ENCODE measurements around the gene CALML6. TPM values are rescaled to one million over a fixed set of nuclear protein-coding genes. Genes with fewer than 3 reads are reported as not detected.

The CALML6 gene
- total and polyA plus RNA-seq, 2 of the 8 experiments (the other 6 are each of a cell fraction or from before 2014, with no cell fraction given), result 0.54 to 1.3 TPM

DNA sequence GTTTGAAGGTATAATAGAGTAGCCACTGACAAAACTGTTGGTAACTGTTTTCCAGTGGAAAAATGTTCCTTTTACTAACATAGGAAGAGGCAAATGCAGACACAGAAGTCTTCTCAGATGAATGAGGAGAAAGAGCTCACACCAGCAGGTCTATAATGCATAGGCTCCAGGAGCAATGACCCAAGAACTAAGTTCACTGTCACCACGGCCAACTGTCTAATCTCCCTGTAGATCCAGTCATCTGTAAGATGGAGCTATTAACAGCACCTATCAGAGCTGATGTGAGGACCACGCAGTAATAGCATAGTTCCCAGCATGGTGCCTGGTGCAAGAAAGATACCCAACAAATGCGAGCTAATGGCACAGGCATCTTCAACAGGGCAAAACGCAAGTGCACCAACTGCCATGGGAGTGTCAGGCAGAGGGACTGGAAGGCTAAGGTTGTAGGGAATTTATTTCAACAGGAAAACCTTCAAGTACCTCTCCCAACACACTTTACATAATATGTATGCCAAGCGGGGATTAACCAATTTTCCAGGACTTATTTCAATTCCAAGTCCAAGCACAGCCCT, 37.1 kb upstream of the CALML6 start:
- no peaks in the 10 kb centered on the region for H3K23me2 ChIP-seq (ENCODE audit: low read depth, low read length)
- POLR2A ChIA-PET (ENCODE audit: partially characterized antibody), result interaction anchor here (1.2 to 5.2 kb wide), 4 partner anchors 9 to 19 kb away, joined by 3 to 32 read pairs (median 5); no protein-coding TSS in a partner anchor
- no peak overlapping the region for H2AK5ac ChIP-seq (ENCODE audit: low read depth, low read length)
- H3K9ac ChIP-seq (replicated peaks in 1 of 4; ENCODE audit: extremely low read depth in 1 of 4, low read depth in 3 of 4, low read length in 3 of 4), result no peak overlapping the region
- no peak overlapping the region for H3K14ac ChIP-seq (ENCODE audit: insufficient read length)
- no peak overlapping the region for H2AFZ ChIP-seq (ENCODE audit: low read length)
- no peak overlapping the region for H2BK120ac ChIP-seq (replicated peaks; ENCODE audit: low read depth, low read length)
- H3K4me1 ChIP-seq (replicated peaks in 1 of 4; ENCODE audit: control insufficient read depth in 3 of 4, insufficient read depth in 4 of 4, low read length in 3 of 4), result peaks cover 0 to 9% (median 4%) of the 10 kb centered on the region in 4 experiments; a peak in 3 of 7 replicates
- no peak overlapping the region for H2BK5ac ChIP-seq (ENCODE audit: low read depth, low read length)
- H3K4me2 ChIP-seq (ENCODE audit: insufficient read depth in 1 of 2, low read depth in 2 of 2, low read length in 2 of 2), result no peak overlapping the region
- H4K5ac ChIP-seq (ENCODE audit: insufficient read length, low read depth, low read length), result no peak overlapping the region
- FAIRE-seq (no peak), DNase-seq (ENCODE audit: low read depth in 1 of 2, low spot score in 2 of 2) (no peak)
- H3K27ac ChIP-seq (ENCODE audit: low read depth, low read length), result no peak overlapping the region
- H3K79me1 ChIP-seq (ENCODE audit: low read depth, low read length), result peaks cover 15% of the 10 kb centered on the region
- peaks cover 0 to 4% of the 10 kb centered on the region in 2 experiments; a peak in 1 of 4 replicates for H3K9me3 ChIP-seq (ENCODE audit: insufficient read depth in 2 of 2, low read depth in 1 of 2, low read length in 1 of 2)
- no peak overlapping the region for H3K23ac ChIP-seq (ENCODE audit: insufficient read length)
- H3K56ac ChIP-seq (replicated peaks; ENCODE audit: insufficient read length, low read depth, low read length), result no peak overlapping the region
- peaks cover 36 to 51% of the 10 kb centered on the region in 2 experiments for H4K20me1 ChIP-seq (replicated peaks in 1 of 2; ENCODE audit: control insufficient read depth in 1 of 2, insufficient read depth in 2 of 2, low read length in 2 of 2)
- H3K27me3 ChIP-seq (replicated peaks in 1 of 4; ENCODE audit: control insufficient read depth in 3 of 4, extremely low read depth in 1 of 4, insufficient read depth in 3 of 4, low read length in 3 of 4), result no peaks in the 10 kb centered on the region
- H3K4ac ChIP-seq (replicated peaks; ENCODE audit: insufficient read length, low read depth, low read length), result no peak overlapping the region
- no peak overlapping the region for H2BK15ac ChIP-seq (ENCODE audit: low read length)
- H3K79me2 ChIP-seq (ENCODE audit: control insufficient read depth in 1 of 2, insufficient read depth in 2 of 2, low read length in 2 of 2), result peaks cover 81 to 100% of the 10 kb centered on the region in 2 experiments
- no peak overlapping the region for H2BK12ac ChIP-seq (ENCODE audit: low read depth, low read length)
- H4K8ac ChIP-seq (ENCODE audit: extremely low read depth, insufficient read depth, low read length), result no peak overlapping the region
- no peak overlapping the region for H4K91ac ChIP-seq (replicated peaks; ENCODE audit: insufficient read length, low read length)
- H3K18ac ChIP-seq (ENCODE audit: extremely low read depth, low read length), result no peak overlapping the region
- CTCF ChIA-PET (ENCODE audit: partially characterized antibody), result interaction anchor here (1.1 to 2.8 kb wide), 5 partner anchors 8 to 89 kb away, joined by 3 to 8 read pairs (median 5); no protein-coding TSS in a partner anchor
- no peak overlapping the region for H3K4me3 ChIP-seq (ENCODE audit: extremely low read depth in 1 of 4, insufficient read depth in 2 of 4, low read depth in 3 of 4, low read length in 4 of 4)
- no peak overlapping the region for H2BK20ac ChIP-seq (ENCODE audit: low read length)
- WGBS, 2 experiments (ENCODE audit: extremely low coverage in 1 of 2, insufficient coverage in 1 of 2, insufficient read length in 1 of 2, insufficient replicate concordance in 2 of 2, low coverage in 1 of 2, low lambda C conversion rate in 2 of 2, missing lambda C conversion rate in 1 of 2), result 94% methylated on average over 5 of the region's 5 CpGs; no CpG with 5 or more reads in 1 of the 2 experiments
- peaks cover 8 to 28% (median 19%) of the 10 kb centered on the region in 4 experiments; a peak in 7 of 8 replicates for H3K36me3 ChIP-seq (ENCODE audit: control insufficient read depth in 2 of 4, insufficient read depth in 4 of 4, low read length in 3 of 4)
- TF ChIP-seq HDAC6 (IDR thresholded peaks at IDR 0.05; ENCODE audit: low read depth, low read length) (no peak), ZNF274 (IDR thresholded peaks at IDR 0.05; ENCODE audit: borderline replicate concordance, extremely low read depth, low read length) (no peak), SIX5 (IDR thresholded peaks at IDR 0.05; ENCODE audit: low read depth, low read length) (no peak), GABPA (IDR thresholded peaks at IDR 0.05; ENCODE audit: borderline replicate concordance, insufficient read depth, low read length) (no peak), SIRT6 (IDR thresholded peaks at IDR 0.05; ENCODE audit: low read length) (no peak), HDAC2 (IDR thresholded peaks at IDR 0.05; ENCODE audit: borderline replicate concordance in 1 of 2, low read depth in 2 of 2, low read length in 2 of 2) (no peak), SP2 (IDR thresholded peaks at IDR 0.05; ENCODE audit: low read length) (no peak), PHF8 (conservative IDR thresholded peaks at IDR 0.05; ENCODE audit: low read depth, low read length) (no peak), SUZ12 (IDR thresholded peaks at IDR 0.05; ENCODE audit: low read length) (no peak)
- TF ChIP-seq, protein P1, sequence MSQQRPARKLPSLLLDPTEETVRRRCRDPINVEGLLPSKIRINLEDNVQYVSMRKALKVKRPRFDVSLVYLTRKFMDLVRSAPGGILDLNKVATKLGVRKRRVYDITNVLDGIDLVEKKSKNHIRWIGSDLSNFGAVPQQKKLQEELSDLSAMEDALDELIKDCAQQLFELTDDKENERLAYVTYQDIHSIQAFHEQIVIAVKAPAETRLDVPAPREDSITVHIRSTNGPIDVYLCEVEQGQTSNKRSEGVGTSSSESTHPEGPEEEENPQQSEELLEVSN (IDR thresholded peaks at IDR 0.05), result no peak
- TF ChIP-seq, protein P2, sequence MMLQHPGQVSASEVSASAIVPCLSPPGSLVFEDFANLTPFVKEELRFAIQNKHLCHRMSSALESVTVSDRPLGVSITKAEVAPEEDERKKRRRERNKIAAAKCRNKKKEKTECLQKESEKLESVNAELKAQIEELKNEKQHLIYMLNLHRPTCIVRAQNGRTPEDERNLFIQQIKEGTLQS (IDR thresholded peaks at IDR 0.05; ENCODE audit: insufficient read depth, low read depth, low read length), result no peak
